Kidney (tissue), 14 donors: ENCODE results near the gene SHISA7. TPM values are rescaled to one million over a fixed set of nuclear protein-coding genes. Genes with fewer than 3 reads are reported as not detected.

Experiments
- DNase-seq, 5 donors: peaks; one replicate each; pipeline ENCODE4 v3.0.0-alpha.2; 2013 to 2020
- FAIRE-seq: peaks from 2 replicates; lab custom pipeline; 2012; peaks lifted over from hg19 to GRCh38; lab: Jason Lieb, UNC
- H3K27ac ChIP-seq, 2 donors: one replicate each; pipeline ENCODE4 v1.7.0; 2013; ENCODE audit warnings: low read depth in 2 of 2, low read length in 2 of 2, inconsistent platforms in 1 of 2
- H3K27me3 ChIP-seq: one replicate; pipeline ENCODE4 v1.7.1; 2013; ENCODE audit warnings: low read length, inconsistent platforms; ENCODE audit not compliant: control insufficient read depth, insufficient read depth
- H3K36me3 ChIP-seq, 3 donors: one replicate each; pipeline versions ENCODE4 v1.7.0 to v1.7.1; 2013; ENCODE audit warnings: low read length in 3 of 3, control low read depth in 1 of 3, inconsistent platforms in 1 of 3; ENCODE audit not compliant: insufficient read depth in 3 of 3, control insufficient read depth in 2 of 3
- H3K4me1 ChIP-seq, 3 donors: one replicate each; pipeline versions ENCODE4 v1.7.0 to v1.7.1; 2013; ENCODE audit warnings: low read length in 3 of 3, inconsistent platforms in 1 of 3, low read depth in 1 of 3; ENCODE audit not compliant: control insufficient read depth in 2 of 3, insufficient read depth in 2 of 3
- H3K4me3 ChIP-seq, 3 donors: one replicate each; pipeline versions ENCODE4 v1.7.0 to v1.8.1; 2013; ENCODE audit warnings: low read length in 3 of 3, control low read depth in 1 of 3, inconsistent platforms in 1 of 3
- H3K9ac ChIP-seq, 3 donors: one replicate each; pipeline versions ENCODE4 v1.7.0 to v1.7.1; 2013; ENCODE audit warnings: low read length in 3 of 3, control low read depth in 1 of 3, inconsistent platforms in 1 of 3
- H3K9me3 ChIP-seq, 3 donors: one replicate each; pipeline versions ENCODE4 v1.7.0 to v1.7.1; 2013; ENCODE audit warnings: low read length in 3 of 3, control low read depth in 1 of 3, inconsistent platforms in 1 of 3; ENCODE audit not compliant: control insufficient read depth in 2 of 3, insufficient read depth in 1 of 3
- intact Hi-C: fragments of 100-400 bp; cut with DNase I; formaldehyde crosslinking; loops from one replicate; pipeline ENCODE4 v1.11.1; 2022
- polyA plus RNA-seq: library from polyadenylated mRNA; stranded (reverse); fragments of 350-450 nt; fragmentation: Illumina TruSeq; extraction: RNeasy Lipid Tissue Mini Kit (QIAGEN cat#74804); gene quantifications from one replicate; pipeline ENCODE4 v1.2.3, GENCODE V29; 2014; ENCODE audit warnings: low read depth, low replicate concordance; ENCODE audit not compliant: insufficient read depth
- total RNA-seq: library from RNA; stranded (reverse); fragmentation: NEBNext Ultra II Directional; extraction: Animal tissue kit (Norgen Biotek cat#: 25700); gene quantifications from one replicate; pipeline ENCODE4 v1.2.1, GENCODE V29; 2021
- TF ChIP-seq, protein P1 (sequence below): IDR thresholded peaks from 3 replicates; pipeline ENCODE4 v1.5.1; 2012; ENCODE audit warnings: mild to moderate bottlenecking, moderate library complexity, borderline replicate concordance; ENCODE audit not compliant: insufficient read depth; ENCODE audit errors: extremely low read depth
- donor health status: control.
- donor health status: control.
- donor health status: control.
- donor health status: control.
- donor health status: control.
- donor health status: DM: yes; HTN: yes; CAD: no.
- donor health status: Normal renal cell carcinoma (clear cell type).

Gene SHISA7
- total and polyA plus RNA-seq, 2 donors from 2014 or later = not detected

DNA sequence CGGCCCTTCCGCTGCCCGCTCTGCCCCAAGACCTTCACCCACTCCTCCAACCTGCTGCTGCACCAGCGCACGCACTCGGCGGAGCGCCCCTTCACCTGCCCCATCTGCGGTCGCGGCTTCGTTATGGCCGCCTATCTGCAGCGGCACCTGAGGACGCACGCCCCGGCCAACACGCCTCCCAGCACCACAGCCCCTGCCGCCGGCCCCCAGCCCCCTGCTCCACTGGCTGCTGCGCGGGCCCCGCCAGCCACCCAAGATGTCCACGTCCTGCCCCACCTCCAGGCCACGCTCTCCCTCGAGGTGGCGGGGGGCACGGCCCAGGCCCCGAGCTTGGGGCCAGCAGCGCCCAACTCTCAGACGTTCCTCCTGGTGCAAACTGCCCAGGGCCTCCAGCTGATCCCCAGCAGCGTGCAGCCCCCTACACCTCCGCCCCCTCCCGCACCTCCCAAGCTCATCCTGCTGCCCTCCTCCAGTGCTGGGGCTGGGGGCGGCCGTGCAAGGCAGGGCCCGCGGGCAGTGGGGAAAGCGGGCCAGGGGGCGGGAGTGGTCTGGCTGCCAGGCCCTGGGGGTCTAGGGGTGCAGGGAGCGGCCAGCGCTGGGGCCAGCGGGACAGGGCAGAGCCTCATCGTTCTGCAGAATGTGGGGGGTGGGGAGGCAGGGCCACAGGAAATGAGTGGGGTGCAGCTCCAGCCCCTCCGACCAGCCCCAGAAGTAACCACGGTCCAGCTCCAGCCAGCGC, 40.0 kb upstream of the SHISA7 start:
- no peak for FAIRE-seq
- H3K4me1 ChIP-seq = peaks cover 0 to 31% (median 15%) of the 10 kb centered on the region in 3 donors
- intact Hi-C loops = no loop called here

DNA sequence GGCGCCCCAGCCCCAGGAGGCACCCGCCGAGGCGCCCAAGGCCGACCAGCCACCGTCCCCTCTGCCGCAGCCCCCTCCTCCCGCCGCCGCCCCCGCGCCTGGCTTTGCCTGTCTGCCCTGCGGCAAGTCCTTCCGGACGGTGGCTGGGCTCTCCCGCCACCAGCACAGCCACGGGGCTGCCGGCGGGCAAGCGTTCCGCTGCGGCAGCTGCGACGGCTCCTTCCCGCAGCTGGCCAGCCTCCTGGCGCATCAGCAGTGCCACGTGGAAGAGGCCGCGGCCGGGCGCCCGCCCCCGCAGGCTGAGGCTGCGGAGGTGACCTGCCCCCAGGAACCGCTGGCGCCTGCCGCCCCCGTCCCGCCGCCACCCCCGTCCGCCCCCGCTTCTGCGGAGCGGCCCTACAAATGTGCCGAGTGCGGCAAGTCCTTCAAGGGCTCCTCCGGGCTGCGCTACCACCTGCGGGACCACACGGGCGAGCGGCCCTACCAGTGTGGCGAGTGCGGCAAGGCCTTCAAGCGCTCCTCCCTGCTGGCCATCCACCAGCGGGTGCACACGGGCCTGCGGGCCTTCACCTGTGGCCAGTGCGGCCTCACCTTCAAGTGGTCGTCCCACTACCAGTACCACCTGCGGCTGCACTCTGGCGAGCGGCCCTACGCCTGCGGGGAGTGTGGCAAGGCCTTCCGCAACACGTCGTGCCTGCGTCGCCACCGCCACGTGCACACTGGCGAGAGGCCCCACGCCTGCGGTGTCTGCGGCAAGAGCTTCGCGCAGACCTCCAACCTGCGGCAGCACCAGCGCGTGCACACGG, 39.3 kb upstream of the SHISA7 start:
- FAIRE-seq (no peak), DNase-seq (peak in 2 of 5 donors; percentile 45 to 77)
- intact Hi-C loops = no loop called here
- Histone ChIP-seq H3K9me3 (no peaks in the 10 kb centered on the region), H3K4me1 (peaks cover 0 to 32% (median 21%) of the 10 kb centered on the region in 3 donors), H3K27ac (no peak overlapping the region), H3K27me3 (no peaks in the 10 kb centered on the region), H3K36me3 (no peaks in the 10 kb centered on the region), H3K9ac (no peak overlapping the region), H3K4me3 (no peak overlapping the region)
- TF ChIP-seq, protein P1, sequence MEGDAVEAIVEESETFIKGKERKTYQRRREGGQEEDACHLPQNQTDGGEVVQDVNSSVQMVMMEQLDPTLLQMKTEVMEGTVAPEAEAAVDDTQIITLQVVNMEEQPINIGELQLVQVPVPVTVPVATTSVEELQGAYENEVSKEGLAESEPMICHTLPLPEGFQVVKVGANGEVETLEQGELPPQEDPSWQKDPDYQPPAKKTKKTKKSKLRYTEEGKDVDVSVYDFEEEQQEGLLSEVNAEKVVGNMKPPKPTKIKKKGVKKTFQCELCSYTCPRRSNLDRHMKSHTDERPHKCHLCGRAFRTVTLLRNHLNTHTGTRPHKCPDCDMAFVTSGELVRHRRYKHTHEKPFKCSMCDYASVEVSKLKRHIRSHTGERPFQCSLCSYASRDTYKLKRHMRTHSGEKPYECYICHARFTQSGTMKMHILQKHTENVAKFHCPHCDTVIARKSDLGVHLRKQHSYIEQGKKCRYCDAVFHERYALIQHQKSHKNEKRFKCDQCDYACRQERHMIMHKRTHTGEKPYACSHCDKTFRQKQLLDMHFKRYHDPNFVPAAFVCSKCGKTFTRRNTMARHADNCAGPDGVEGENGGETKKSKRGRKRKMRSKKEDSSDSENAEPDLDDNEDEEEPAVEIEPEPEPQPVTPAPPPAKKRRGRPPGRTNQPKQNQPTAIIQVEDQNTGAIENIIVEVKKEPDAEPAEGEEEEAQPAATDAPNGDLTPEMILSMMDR = no peak

More for the DNA sequence above, 40.0 kb upstream of the SHISA7 start:
- Histone ChIP-seq H3K27me3 (no peaks in the 10 kb centered on the region), H3K4me3 (no peak overlapping the region), H3K9ac (no peak overlapping the region), H3K9me3 (no peaks in the 10 kb centered on the region), H3K27ac (no peak overlapping the region), H3K36me3 (no peaks in the 10 kb centered on the region)
- DNase-seq = no peak
- TF ChIP-seq, protein P1 = no peak

DNA sequence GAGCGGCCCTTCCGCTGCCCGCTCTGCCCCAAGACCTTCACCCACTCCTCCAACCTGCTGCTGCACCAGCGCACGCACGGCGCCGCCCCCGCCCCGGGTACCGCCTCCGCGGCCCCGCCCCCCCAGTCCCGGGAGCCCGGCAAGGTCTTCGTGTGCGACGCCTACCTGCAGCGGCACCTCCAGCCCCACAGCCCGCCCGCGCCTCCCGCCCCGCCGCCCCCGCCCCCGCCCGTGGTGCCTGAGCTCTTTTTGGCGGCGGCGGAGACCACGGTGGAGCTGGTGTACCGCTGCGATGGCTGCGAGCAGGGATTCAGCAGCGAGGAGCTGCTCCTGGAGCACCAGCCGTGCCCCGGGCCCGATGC, 38.7 kb upstream of the SHISA7 start:
- peaks cover 0 to 26% (median 17%) of the 10 kb centered on the region in 3 donors for H3K4me1 ChIP-seq
- TF ChIP-seq, protein P1 = no peak
- H3K36me3 ChIP-seq = no peaks in the 10 kb centered on the region
- no peak overlapping the region for H3K9ac ChIP-seq
- intact Hi-C loops = no loop called here
- no peak overlapping the region for H3K4me3 ChIP-seq
- DNase-seq (peak in 2 of 5 donors; percentile 51 to 83), FAIRE-seq (no peak)
- no peaks in the 10 kb centered on the region for H3K27me3 ChIP-seq
- no peak overlapping the region for H3K27ac ChIP-seq
- H3K9me3 ChIP-seq = no peaks in the 10 kb centered on the region
